Activated naive CD4-positive, alpha-beta T cell treated with anti-CD3 and anti-CD28 coated beads for 36 hours (primary cell): Measurements from ENCODE around the gene GPS1. TPM values are rescaled to one million over a fixed set of nuclear protein-coding genes. Genes with fewer than 3 reads are reported as not detected.

Source experiments
- CTCF ChIA-PET: fragments of 350-600 bp; sonication (Branson Sonifier 250); formaldehyde crosslinking; loops from one replicate; lab custom pipeline; 2021; ENCODE audit warnings: antibody characterized with exemption; lab: Charles Lee
- DNase-seq: peaks from one replicate; pipeline ENCODE4 v3.0.0-alpha.2; 2020
- H3K27ac Mint-ChIP-seq: one replicate; pipeline ENCODE4 v1.8.0; 2021; ENCODE audit warnings: mild to moderate bottlenecking, mixed read lengths
- H3K27me3 Mint-ChIP-seq: one replicate; pipeline ENCODE4 v1.8.0; 2021; ENCODE audit warnings: low read depth, mixed read lengths
- H3K36me3 Mint-ChIP-seq: one replicate; pipeline ENCODE4 v1.8.0; 2021; ENCODE audit warnings: low read depth, mixed read lengths
- H3K4me1 Mint-ChIP-seq: one replicate; pipeline ENCODE4 v1.8.0; 2021; ENCODE audit warnings: low read depth, mixed read lengths
- H3K4me3 Mint-ChIP-seq: one replicate; pipeline ENCODE4 v1.8.0; 2021; ENCODE audit warnings: mild to moderate bottlenecking, moderate library complexity, mixed read lengths
- H3K9me3 Mint-ChIP-seq: one replicate; pipeline ENCODE4 v1.8.0; 2021; ENCODE audit warnings: mixed read lengths
- intact Hi-C: fragments of 100-400 bp; cut with micrococcal nuclease; formaldehyde crosslinking; loops from one replicate; pipeline ENCODE4 v1.15.1; 2023
- total RNA-seq, 2 experiments: library from RNA; stranded (reverse); gene quantifications; one replicate each; pipeline ENCODE4 v1.2.3, GENCODE V29; 2021

GPS1 gene
- total RNA-seq, 2 experiments from 2014 or later = 91.0 to 91.3 TPM

DNA sequence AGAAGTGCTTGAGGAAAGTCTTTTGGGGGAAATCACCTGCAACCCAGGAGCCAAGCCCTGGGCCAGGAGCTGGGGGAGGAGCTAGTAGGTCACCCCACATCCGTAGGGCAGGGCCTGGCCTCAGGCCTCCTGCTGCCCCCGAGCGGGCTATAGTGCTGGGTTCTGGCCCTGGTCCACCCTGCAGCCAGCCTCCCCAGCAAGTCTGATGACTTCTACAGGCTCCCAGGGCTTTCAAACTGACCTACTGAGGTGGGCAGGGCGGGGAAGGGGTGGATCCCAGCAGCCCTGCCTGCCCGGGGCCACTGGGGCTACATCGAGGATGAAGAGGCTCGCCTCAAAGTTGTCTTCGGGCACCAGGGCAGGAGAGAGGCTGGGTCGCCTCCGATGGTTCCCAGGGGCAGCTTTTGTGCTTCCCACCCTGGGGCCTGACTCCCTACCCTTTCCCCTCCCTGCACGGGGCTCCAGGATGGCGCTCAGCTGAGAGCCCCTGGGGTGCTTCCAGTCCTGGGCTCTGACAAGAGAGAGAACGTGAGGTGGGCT, 34.0 kb upstream of the GPS1 start:
- Mint-ChIP-seq H3K4me1 (peaks cover 16% of the 10 kb centered on the region), H3K36me3 (peaks cover 10% of the 10 kb centered on the region), H3K4me3 (no peak overlapping the region), H3K27ac (no peak overlapping the region), H3K9me3 (no peaks in the 10 kb centered on the region), H3K27me3 (no peaks in the 10 kb centered on the region)
- CTCF ChIA-PET = interaction anchor here (1.0 kb wide), 1 partner anchor 58 kb away, joined by 4 read pairs; no protein-coding TSS in a partner anchor
- no peak for DNase-seq
- intact Hi-C loops = no loop called here

- Mint-ChIP-seq H3K4me1 (peaks cover 16% of the 10 kb centered on the region), H3K27me3 (no peaks in the 10 kb centered on the region), H3K9me3 (no peaks in the 10 kb centered on the region), H3K4me3 (no peak overlapping the region), H3K36me3 (peaks cover 10% of the 10 kb centered on the region), H3K27ac (no peak overlapping the region)
- intact Hi-C loops = no loop called here
- CTCF ChIA-PET = interaction anchor here (1.0 to 7.3 kb wide), 2 partner anchors 57 to 59 kb away, joined by 4 to 95 read pairs; partner anchors contain the start of gene NOTUM
- DNase-seq = no peak
Observed at GRCh38 chr17:82018152-82018988, 33.3 kb upstream of the GPS1 start.

DNA sequence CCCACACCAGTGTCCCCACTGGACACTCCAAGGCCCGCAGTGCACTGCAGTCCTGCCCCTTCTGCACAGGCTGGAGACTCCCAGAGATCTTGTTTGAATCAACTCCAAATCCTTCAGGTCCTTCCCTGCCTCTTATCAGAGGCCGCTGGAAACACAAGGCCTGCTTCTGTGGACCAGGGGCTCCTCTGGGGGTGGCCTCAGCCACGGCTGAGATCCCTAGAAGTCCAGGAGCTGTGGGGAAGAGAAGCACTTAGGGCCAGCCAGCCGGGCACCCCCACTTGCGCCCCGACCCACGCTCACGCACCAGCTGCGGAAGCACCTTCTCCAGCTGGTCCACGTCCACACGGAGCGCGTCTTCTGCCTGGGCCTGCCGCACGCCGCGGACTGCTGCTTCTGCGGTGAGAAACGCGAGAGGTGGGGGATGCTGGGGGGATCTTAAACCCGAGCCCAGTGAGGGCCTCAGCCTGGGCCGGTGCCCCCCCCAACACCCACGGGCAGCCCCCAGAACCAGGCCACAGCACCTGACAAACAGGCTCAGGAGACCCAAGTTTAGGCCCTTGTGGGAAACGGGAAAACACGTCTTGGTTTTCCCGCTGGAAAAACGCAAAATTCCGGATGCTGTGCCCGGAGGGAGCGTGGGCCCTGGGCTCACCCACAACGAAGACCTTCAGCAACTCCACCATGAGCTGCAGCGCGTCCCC, 32.6 kb upstream of the GPS1 start:
- no peak overlapping the region for H3K4me3 Mint-ChIP-seq

DNA sequence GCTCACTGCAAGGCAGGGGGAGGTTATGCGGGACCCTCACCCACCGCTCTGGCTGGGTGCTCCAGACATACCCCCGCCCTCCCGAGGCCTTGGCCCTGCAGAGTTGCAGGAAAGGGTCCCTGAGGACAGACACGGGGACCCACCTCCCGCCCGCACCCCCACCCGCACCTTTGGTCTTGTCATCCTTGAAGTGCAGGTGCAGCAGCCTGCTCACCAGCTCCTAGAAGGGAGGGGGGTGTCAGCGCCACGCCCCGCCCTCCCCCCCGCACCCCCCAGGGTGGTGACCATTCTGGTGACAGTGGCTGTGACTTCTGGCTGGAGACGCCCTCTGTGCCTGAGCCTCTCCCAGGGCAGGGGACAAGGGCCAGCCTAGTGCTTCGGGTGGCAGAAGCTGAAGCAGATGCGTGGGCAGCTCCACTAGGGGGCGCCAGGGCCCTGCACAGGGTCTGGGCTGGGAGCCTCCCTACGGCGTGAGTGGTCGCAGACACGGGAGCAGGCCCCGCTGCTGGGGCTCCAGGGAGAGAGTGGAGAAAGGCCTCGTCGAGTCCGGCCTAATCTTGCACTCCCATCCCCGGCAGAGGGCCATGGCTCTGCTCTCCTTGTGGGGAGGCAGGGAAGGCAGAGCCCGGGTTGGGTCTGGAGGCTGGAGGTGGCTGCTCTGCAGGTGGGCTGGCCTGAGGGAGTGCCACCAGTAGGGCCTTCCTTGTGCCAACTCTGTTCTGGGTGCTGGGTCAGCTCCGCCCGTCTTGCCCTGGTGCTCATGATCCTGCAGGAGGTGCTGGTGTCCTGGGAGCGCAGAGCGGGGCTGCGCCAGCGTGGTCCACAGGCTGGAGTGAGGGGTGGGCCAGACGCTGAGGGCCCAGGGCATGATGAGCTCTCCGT, 31.8 kb upstream of the GPS1 start:
- intact Hi-C loops = loop anchor here (10.0 kb wide), 1 partner anchor 505 kb away; the partner anchor contains the start of gene ACTG1
- H3K4me3 Mint-ChIP-seq = no peak overlapping the region
- peaks cover 22% of the 10 kb centered on the region for H3K4me1 Mint-ChIP-seq
- no peaks in the 10 kb centered on the region for H3K27me3 Mint-ChIP-seq
- H3K36me3 Mint-ChIP-seq = peaks cover 10% of the 10 kb centered on the region
- DNase-seq = peak; percentile 76
- no peak overlapping the region for H3K27ac Mint-ChIP-seq
- no peaks in the 10 kb centered on the region for H3K9me3 Mint-ChIP-seq
- CTCF ChIA-PET = interaction anchor here (0.8 to 7.3 kb wide), 15 partner anchors 9 to 150 kb away, joined by 3 to 95 read pairs (median 4); partner anchors contain the start of gene NOTUM

More for the DNA sequence above, 32.6 kb upstream of the GPS1 start:
- no peak overlapping the region for H3K27ac Mint-ChIP-seq
- H3K27me3 Mint-ChIP-seq = no peaks in the 10 kb centered on the region
- no peaks in the 10 kb centered on the region for H3K9me3 Mint-ChIP-seq
- intact Hi-C loops = no loop called here
- peaks cover 10% of the 10 kb centered on the region for H3K36me3 Mint-ChIP-seq
- CTCF ChIA-PET = interaction anchor here (0.8 to 7.3 kb wide), 12 partner anchors 10 to 150 kb away, joined by 3 to 95 read pairs (median 4); partner anchors contain the start of gene NOTUM
- peaks cover 21% of the 10 kb centered on the region for H3K4me1 Mint-ChIP-seq
- DNase-seq = no peak

DNA sequence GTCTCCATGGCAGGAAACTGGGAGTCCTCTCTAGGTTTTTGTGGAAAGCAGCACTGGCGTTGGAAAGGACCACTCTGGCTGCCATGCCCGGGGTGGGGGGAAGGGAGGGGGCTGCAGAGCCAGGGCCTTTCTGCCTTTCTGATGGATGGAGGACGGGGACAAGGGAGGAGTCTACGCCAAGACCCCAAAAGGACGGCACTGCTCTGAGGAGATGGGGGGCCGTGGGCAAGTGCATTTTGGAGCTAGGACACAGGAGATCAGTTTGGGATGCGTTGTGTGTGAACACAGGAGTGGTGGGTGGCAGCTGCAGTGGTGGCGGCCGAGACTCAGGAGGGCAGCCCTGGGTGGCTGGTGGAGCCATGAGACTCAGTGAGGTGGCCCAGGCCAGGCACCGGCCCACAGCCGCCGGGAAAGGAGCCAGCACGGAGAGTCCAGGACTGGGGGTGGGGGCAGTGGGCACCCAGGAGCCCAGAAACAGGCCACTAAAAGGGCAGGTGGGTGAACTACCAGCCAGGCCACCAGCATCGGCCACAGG, 31.1 kb upstream of the GPS1 start:
- DNase-seq = no peak
- intact Hi-C loops = loop anchor here (1.0 to 10.0 kb wide), 2 partner anchors 61 to 506 kb away; partner anchors contain the start of gene ACTG1
- peaks cover 10% of the 10 kb centered on the region for H3K36me3 Mint-ChIP-seq
- H3K27me3 Mint-ChIP-seq = no peaks in the 10 kb centered on the region
- CTCF ChIA-PET = interaction anchor here (0.6 to 7.3 kb wide), 16 partner anchors 9 to 259 kb away, joined by 3 to 95 read pairs (median 4); partner anchors contain the start of gene NOTUM
- no peak overlapping the region for H3K27ac Mint-ChIP-seq
- H3K4me1 Mint-ChIP-seq = peaks cover 22% of the 10 kb centered on the region
- H3K9me3 Mint-ChIP-seq = no peaks in the 10 kb centered on the region
- H3K4me3 Mint-ChIP-seq = no peak overlapping the region

GRCh38 chr17:82021107-82021899, 30.4 kb upstream of the GPS1 start:
- CTCF ChIA-PET = interaction anchor here (0.6 to 7.3 kb wide), 12 partner anchors 8 to 258 kb away, joined by 3 to 95 read pairs (median 4); partner anchors contain the start of genes DCXR and NOTUM
- no peaks in the 10 kb centered on the region for H3K9me3 Mint-ChIP-seq
- peaks cover 22% of the 10 kb centered on the region for H3K4me1 Mint-ChIP-seq
- intact Hi-C loops = loop anchor here (1.0 to 10.0 kb wide), 2 partner anchors 62 to 507 kb away; partner anchors contain the start of gene ACTG1
- H3K27ac Mint-ChIP-seq = peak overlapping the region; percentile 36
- no peaks in the 10 kb centered on the region for H3K27me3 Mint-ChIP-seq
- peak overlapping the region; percentile 86 for H3K4me3 Mint-ChIP-seq
- peak; percentile 82 for DNase-seq
- peaks cover 10% of the 10 kb centered on the region for H3K36me3 Mint-ChIP-seq

DNA sequence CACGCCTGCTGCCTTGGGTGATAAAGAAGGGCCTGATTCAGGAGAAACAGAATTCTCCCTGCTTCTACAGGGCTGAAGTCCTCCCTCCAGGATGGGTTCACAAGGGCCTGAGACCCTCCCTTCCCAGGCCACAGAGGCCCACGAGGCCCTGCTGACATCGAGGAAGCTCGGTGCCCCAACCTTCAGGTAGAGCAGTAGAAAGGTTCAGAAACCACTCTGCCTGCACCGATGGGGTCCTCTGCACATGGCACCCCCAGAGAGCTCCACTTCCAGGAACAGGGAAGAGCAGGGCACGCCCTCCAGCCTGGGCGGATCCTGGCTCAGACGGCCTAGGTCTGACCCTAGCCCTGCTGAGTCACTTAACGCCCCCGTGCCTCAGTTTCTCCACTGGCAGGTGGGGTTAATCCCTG, 29.8 kb upstream of the GPS1 start:
- peaks cover 10% of the 10 kb centered on the region for H3K36me3 Mint-ChIP-seq
- DNase-seq = no peak
- H3K4me3 Mint-ChIP-seq = peak overlapping the region; percentile 86
- intact Hi-C loops = loop anchor here (1.0 to 10.0 kb wide), 4 partner anchors 53 to 507 kb away; partner anchors contain the start of genes ACTG1 and P4HB
- no peaks in the 10 kb centered on the region for H3K9me3 Mint-ChIP-seq
- H3K27ac Mint-ChIP-seq = peak overlapping the region; percentile 36
- CTCF ChIA-PET = interaction anchor here (0.9 to 7.3 kb wide), 8 partner anchors 7 to 94 kb away, joined by 3 to 95 read pairs (median 3); partner anchors contain the start of genes DCXR, MAFG and NOTUM
- H3K4me1 Mint-ChIP-seq = peaks cover 22% of the 10 kb centered on the region
- no peaks in the 10 kb centered on the region for H3K27me3 Mint-ChIP-seq

GRCh38 chr17:82022310-82022980, 29.3 kb upstream of the GPS1 start, which contains the start of gene CENPX:
TSS of gene CENPX (minus strand) at chr17:82022878. CDS start at chr17:82022861, 17 bp downstream.
- Mint-ChIP-seq H3K9me3 (no peaks in the 10 kb centered on the region), H3K27ac (peak within 1 kb of the TSS; percentile 36), H3K36me3 (peaks cover 14% of the 10 kb centered on the region), H3K4me3 (peak within 1 kb of the TSS; percentile 86), H3K4me1 (peaks cover 22% of the 10 kb centered on the region), H3K27me3 (no peaks in the 10 kb centered on the region)
- DNase-seq = no peak
- CTCF ChIA-PET = interaction anchor here (0.9 to 7.3 kb wide), 7 partner anchors 9 to 95 kb away, joined by 3 to 95 read pairs (median 3); partner anchors contain the start of genes DCXR, MAFG and NOTUM
- intact Hi-C loops = loop anchor here (1.0 to 10.0 kb wide), 3 partner anchors 54 to 508 kb away; partner anchors contain the start of genes ACTG1 and P4HB

- DNase-seq = peak; percentile 100
Observed at GRCh38 chr17:82022981-82023446, 28.7 kb upstream of the GPS1 start, which contains the start of gene LRRC45. TSS of gene LRRC45 (plus strand) at chr17:82023305. CDS start at chr17:82023644, 339 bp downstream.

More at GRCh38 chr17:82022981-82023446, 28.7 kb upstream of the GPS1 start, which contains the start of gene LRRC45:
- Mint-ChIP-seq H3K4me3 (peak within 1 kb of the TSS; percentile 86), H3K27ac (no peak within 1 kb of the TSS), H3K27me3 (no peaks in the 10 kb centered on the region), H3K4me1 (peaks cover 22% of the 10 kb centered on the region), H3K9me3 (no peaks in the 10 kb centered on the region), H3K36me3 (peaks cover 14% of the 10 kb centered on the region)
- intact Hi-C loops = loop anchor here (1.0 to 10.0 kb wide), 7 partner anchors 9 to 508 kb away; partner anchors contain the start of genes ACTG1, ASPSCR1, DCXR and FASN
- CTCF ChIA-PET = interaction anchor here (1.0 to 7.3 kb wide), 5 partner anchors 10 to 95 kb away, joined by 3 to 95 read pairs (median 4); partner anchors contain the start of genes DCXR, MAFG and NOTUM
